Stimulated activated CD4-positive, alpha-beta T cell treated with anti-CD3 and anti-CD28 coated beads, Interleukin-4, amount 100 ng/mL, for 24 hours (primary cell): ENCODE data around the gene CSF1.
A peak's percentile ranks its signal among the peaks of the same experiment; 100 is the strongest.

Experiments used
- DNase-seq: peaks from one replicate; pipeline ENCODE4 v3.0.0-alpha.2; 2020

The CSF1 gene

DNA sequence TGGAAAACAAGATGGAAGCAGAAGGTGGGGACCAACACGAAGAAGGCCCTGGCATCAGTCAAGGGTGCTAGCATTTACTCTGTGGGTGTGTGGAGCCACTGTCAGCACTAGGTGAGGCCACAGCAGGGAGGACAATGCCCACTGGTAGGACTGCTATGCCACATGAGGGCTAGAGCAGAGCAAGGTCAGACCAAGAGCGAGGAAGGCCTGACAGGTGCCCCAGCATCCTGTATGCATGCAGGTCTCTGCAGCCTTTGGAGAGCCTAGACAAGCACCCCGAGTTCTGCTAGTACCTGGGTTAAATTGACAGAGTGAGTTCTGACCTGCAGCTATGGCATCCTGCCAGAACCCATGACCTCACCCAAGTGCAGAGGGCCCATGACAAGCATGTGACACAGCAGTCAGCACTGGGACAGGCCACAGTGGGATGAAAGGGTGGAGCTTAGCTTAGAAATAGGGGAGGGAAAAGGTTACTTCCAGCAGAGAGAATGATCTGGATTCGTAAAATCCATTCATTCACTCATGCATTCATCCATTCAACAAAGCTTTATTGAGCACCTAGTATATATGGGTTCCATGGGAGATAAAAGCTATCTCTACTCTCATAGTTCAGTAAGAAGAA, 9.0 kb upstream of the CSF1 start:
- DNase-seq: no peak

DNA sequence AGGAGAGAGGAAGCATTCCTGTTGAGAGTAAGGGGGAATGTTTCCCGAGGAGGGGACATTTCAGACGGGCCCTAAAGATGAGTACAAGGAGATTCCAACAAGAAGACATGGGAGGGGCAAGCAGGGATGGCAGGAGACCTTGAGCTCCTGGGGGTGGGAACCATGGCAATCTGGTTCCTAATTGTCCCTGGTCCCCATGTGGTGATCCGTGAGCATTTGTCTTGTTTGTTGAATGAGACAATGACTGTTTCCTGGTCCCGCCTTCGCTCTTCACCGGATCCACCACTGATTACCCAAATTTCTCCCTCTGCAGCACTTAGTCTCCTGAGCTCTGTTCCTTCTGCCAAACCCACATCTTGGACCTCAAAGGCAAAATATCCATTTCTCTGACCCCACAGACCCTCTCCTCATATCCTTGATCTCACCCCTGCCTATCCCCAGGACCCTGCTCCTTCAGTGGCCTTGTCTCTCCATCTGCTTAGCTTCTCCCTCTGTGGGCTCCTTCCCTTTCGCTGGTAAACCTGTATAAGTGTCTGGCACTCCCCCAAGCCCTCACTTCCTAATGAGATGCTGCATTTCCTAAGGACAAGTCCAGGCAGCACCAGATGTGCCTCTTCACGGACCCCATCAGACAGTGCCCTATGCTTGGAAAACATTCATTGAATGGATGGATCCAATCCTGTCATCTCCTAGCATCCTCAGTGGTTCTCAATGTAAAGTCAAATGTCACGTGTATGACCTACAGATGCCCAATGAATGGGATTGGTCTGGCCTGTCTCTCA, 8.3 kb upstream of the CSF1 start:
- DNase-seq: no peak

DNA sequence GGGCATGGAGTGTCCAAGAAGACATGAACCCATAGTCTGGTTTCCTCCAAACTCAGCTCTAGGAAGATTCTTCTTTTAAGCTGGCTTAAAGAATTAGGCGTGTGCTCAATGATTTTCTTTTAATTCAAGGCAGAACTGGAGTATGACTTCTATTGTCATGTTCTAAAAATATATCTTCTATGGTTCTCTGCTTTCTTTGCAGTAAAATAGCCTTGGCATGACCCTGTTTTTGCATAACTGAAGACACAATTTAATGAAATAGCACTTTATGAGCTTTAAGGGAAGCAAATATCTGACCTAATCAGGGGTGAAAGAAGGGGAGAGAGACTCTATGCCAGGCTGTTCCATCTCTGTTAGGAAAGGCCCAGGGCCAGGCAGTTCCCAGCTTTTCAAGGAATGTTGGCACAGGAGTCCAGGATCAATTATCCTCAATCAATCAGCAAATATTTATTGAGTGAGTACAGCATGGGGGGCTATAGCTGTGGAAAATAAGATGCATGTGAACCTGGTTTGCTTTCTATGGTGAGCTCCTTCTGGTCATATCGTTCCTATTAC, 7.2 kb upstream of the CSF1 start:
- DNase-seq: no peak

DNA sequence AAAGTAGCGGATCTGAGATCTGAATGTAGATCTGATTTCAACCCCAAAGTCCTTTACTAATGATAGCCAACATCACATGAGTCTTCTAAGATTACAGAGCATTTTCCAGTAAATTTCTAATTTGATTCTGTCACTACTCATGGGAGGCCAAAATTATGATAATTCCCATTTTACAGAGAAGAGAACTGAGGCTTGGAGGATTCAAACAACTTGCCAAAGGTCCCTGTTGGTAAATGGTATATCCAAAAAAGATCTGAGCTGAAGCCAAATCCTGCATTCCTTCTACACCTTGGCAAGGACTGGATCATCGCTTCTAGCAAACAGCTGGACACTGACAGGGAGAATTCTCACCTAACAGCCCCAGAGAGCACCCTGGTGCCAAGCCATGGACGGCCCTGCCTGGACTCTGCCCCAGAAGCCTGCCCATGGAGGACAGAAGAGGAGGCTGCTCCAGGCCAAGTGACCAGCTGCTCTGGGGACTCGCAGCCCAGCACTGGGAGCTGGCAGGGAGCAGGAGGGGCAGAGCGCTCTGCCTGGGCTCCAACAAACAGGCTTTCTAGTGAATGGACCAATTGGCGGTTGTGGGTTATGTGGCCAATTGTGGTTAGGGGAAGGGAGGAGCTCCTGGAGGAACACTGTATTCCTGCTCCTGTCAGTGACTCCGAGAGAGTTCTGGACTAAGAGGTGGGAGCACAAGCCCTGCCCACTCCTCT, 6.4 kb upstream of the CSF1 start:
- DNase-seq: no peak

DNA sequence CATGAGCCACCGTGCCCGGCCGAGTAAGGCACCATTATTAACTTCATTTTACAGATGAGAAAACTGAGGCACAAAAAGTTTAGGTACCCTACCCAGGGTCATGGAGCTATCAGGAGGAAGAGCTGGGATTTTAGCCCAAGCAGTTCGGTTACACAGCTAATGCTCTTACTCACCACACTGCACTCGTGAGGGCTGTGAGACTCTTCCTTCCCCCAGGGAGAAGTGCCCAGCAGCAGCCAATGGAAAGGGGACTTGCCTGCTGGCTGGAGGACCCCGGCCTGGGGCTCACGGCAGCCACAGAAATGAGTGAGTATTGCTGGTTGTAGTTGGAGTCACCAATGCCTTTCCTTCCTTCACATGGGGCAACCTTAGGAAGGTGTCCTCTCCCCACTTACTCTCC, 5.2 kb upstream of the CSF1 start:
- no peak for DNase-seq

DNA sequence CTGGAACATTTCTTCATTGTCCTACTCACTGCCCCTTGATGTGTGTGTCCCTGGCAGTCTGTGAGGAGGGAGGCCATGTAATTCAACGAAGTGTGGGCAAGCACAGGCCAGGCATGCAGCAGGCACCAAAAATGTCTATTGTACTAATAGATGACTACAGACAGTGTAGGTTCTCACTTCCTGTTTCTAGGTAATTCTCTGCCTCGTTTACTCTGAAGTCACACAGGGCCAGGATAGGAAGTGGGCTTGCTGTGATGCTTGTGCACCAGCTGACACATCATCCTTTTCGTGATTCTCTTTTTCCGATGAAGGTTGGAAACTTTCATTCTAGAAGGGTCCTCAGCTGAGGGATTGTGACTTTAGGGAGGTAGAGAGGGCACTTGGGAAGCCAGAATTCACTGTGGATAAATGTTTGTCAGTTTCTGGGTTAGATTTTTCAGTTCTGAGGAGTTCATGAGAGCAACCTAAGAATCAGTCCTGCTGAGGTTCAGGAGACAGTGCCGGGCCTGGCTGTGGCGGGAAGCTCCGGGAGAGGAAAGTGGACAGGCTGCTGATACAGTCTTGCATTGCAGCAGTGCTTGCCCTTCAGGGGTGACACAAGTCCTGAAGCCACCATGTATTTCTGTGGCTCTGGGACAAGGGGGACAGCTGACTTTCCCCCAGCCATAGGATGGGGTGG, 4.3 kb upstream of the CSF1 start:
- DNase-seq: peak; percentile 65

DNA sequence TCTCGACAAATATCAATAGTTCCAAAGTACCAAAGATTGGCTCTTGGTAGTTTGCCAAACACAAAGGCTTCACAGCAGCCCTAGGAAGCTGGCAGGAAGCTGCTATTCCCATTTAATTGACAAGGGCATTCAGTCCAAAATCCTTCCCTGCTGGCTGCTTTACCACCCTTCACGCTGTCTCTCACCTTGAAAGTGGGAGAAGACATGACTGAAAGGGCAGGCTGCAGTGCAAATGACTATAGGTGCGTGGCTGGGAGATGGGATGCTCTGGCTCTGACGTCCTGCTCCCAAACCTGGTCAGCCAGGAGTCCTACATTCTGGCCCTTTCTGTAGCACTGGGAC, 3.8 kb upstream of the CSF1 start:
- DNase-seq: no peak

DNA sequence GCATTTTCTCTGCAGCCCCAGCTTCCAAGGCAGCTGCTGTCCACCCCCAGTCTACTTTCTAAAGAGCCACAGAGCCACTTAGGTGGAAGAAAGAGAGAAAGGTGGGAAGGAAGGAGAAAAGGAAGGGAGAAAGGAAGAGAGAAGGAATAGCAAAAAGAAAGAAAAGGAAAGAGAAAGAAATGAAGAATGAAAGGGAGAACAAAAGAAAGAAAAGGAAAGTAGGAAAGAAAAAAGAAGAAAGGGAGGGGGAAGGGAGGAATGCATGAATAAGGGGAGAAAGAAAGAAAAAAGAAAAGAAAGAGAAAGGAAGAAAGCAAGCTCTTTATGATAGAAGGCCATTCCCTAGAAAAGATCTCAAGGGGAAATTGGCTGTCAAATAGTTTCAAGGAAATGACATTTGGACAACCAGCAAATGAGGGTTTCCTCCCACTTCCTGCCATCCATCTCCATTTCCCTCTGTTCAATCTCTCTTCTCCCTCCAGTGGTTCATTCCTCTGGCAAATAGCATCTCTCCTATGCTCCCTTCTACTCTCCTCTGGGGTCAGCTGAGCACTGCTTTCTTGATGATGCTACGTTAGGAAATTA, 3.4 kb upstream of the CSF1 start:
- no peak for DNase-seq

DNA sequence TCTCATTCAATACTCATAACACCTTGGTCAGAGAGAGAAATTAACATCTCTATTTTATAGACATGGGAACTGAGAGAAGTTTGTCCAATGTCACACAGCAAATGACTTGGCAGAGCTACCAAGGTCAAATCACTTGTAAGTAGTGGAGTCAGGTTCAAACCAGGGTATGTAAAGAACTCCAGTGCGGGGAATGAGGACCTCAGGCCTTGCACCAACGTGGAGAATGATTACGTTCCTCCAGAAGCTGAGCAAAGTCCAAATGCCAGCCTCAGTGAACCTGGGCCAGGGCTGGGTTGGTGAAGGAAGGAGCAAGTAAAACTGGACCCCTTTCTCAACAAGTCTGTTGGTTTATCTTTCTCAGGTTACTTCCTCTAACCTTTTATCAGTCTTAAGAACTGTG, 1.8 kb upstream of the CSF1 start:
- no peak for DNase-seq

DNA sequence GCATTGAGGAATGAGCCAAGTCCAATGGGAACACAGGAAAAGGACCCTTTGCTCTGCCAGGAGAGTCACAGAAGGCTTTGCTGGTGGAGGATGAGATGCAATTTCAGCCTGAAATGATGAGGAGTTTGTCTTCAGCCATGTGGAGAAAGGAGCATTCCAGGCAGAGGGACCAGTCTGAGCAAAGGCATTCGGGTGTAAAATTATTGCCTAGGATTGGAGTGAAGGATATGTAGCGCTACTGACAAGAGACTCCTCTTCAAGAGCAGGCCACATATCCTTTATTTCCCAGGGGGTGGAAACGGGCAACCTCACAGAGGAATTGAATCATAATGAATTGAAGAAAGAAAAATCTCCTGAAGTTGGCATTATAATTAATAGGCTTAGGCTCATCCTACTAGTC, 1.1 kb upstream of the CSF1 start:
- DNase-seq: no peak

DNA sequence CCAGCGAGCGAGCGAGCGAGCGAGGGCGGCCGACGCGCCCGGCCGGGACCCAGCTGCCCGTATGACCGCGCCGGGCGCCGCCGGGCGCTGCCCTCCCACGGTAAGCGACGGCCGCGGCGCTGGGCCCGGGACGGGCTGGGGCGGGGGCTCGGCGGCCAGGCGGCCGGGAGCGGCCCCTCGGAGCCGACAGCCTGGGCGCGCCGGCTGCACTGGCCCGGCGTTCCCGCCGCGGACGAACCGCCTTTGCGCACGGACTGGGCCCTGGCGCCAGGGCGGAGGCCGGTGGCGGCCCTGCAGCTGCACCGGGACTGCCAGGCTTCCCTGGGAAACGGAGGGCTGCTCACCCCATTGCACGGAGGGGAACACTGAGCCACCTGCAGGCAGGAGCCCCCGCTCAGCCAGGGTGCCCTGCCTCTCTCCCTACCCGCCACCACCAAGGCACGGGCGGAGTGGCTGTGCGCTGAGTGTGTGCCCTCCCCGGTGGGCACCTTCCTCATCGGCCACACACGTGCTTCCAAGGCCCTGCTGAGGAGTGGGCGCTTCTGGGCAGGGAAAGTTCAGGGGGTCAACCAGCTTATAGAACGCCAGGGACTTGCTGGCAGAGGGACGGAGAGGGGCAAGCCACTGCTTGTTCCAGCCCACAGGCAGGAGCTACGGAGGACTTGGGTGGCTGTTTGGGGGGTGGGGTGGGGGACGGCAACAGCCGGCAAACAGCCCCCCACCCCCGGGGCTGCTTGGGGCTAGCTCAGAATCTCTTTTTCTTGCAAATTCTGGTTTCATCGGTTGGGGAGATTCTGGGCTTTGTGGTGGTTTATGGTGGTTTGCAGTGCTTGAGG, 532 bp downstream of the CSF1 start:
- DNase-seq: no peak

DNA sequence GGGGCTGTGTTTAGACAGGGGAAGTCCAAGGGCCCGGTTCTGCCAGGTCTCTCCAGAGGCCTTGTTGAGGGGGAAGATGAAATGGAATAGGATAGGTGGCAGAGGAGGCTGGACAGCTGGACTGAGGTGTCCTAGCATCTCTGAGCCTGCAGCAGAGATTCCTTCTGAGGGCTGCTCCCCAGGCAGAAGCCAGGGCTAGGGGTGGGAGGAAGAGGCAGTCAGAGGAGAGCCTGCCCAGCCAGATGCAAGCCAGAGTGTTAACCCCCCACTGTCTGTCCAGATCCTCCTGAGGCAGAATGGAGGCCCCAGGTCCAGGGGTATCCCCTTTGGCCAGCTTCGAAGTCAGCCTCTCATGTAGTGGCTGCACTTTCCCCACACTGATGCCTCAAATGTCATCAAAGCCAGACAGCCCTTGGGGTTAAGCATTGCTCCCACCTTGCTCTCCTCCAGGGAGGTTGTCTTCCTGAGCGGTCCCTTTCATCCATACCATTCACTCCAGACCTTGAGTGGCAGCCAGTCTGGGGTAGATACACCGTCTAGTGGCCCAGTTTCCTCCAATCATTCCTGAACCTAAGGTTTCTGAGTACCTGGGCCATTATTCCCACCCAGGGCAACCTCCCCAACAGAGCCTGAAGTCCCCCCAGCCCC, 1.7 kb downstream of the CSF1 start:
- DNase-seq: no peak

DNA sequence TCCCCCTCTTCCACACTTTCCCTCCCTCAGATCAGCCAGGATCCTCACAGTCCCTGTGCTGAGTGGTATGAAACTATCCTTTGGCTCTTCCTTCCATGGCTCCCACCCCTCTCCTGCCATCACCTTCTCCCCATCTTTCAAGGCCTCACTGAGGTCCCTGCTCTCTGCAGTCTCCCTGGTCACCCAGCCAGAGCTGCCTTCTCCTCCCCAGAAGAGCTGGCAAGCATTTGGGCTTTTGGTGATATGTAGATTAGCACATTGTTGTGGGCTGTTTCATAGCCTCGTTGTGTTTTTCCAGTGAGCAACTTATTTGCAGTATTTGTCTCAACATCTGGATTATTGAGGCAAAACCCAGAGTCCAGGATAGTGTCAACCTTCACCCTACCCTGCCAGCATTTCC, 2.2 kb downstream of the CSF1 start:
- no peak for DNase-seq

DNA sequence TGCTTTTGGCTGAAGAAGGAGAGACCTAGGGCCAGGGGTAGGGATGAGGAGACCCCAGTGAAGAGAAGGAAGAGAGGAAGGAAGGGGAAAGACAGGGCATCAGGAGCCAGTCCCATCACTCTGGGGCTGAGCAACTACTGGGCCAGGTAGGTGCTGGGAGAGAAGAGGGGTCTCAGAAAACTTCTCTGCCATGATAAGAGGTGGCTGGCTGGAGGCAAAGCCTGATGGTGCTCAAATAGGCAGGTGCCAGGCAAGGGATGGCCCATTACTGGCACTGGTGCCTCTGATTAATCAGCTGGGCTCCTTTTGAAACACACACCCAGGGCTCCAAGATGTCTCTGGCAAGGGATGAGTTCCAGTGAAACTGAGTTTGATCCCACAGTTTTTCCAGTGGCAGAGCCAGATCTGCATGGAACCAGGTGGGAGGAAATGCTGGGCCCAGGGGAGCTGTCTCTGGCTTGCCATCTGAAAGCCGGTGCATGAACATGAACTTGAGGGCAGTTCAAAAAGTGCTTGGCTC, 2.8 kb downstream of the CSF1 start:
- DNase-seq: no peak

DNA sequence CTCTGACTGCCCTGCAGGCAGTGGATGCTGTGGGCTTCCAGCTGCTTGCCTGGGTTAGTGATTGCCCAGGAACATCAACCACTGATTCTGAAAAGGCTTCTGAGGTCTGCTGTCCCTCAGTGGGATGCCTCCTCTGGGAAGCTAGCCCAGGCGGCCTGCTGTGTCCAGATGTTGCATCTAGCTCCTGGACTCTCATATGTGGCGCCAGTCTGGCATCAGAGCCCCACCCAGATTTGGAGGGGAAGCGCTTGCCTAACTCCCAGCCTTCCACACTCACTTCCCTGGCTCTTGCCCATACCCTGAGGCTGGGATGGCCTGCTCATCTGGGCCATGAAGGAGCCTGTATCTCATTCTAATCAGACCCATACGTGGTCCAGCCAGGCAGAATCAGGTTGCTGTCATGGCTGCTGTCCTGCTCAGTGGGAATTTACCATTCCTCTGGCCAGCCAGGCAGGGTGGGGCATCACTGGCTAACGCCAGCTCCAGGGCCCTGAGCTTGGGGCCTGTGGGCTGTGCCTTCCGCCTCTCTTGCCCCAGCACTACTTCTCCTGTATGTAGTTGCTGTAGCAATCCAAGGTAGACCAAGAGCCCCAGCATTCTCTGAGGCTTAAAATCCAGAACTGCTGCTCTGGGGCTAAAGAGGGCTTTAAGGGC, 4.1 kb downstream of the CSF1 start:
- DNase-seq: no peak

DNA sequence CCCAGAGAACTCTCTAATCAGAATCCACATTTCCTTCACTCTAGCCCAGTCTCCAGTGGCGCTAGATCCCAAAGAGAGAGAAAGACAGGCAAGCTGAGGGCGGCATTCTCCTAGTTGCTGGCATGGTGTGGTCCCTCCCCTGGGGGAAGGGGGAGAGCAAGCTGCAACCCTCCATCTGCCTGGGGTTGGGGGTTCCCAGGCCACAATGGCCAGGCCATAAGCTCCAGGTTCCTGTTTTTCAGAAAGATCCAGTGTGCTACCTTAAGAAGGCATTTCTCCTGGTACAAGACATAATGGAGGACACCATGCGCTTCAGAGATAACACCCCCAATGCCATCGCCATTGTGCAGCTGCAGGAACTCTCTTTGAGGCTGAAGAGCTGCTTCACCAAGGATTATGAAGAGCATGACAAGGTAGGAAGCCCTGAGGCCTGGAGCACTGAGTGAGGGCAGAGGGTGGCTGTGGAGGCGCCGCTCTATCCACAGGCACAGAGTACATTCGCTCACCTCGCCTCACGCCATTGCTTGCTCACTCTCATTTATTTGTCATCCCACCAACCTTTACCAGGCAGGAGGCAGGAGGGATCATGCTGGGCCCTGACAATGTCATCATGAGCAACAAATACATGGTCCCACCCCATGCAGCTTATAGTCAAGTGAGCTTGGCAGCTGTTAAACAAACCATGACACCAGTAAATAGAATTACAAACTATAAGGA, 6.6 kb downstream of the CSF1 start:
- DNase-seq: no peak

DNA sequence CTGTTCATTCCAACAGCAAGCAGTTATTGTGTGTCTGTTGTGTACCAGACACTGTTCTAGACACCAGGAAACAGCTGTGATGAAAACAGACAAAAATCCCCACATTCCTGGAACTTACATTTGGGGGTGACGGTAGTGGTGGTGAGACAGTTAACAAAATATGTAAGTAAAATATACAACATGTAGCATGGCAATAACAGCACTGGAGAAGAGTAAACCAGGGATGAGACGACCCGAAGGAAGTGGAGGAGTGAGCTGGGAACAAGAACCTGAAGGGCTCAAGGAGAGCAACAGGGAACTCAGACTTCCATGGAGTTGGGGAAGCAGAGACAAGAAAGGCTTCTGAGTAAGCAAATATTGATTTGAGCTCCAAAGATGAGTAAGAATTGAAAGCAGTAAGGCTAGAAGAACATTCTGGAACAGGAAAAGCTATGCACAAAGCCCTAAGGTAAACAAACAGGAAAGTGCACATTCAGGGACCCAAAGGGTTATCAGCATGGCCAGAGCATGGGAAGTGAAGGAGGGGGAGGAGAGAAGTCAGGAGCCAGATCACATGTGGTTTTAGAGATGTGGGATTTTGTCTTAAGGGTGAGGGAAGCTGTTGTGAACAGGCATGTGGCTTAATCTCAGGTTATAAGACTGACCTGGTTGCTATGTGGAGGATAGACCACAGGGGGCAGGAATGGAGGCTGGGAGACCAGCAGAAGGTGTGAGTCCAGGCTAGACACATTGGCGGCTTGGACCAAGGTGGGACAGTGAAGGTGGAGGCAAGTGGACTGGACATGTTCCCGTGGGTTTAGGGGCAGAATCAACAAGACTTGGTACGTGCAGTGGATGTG, 7.3 kb downstream of the CSF1 start:
- DNase-seq: no peak

DNA sequence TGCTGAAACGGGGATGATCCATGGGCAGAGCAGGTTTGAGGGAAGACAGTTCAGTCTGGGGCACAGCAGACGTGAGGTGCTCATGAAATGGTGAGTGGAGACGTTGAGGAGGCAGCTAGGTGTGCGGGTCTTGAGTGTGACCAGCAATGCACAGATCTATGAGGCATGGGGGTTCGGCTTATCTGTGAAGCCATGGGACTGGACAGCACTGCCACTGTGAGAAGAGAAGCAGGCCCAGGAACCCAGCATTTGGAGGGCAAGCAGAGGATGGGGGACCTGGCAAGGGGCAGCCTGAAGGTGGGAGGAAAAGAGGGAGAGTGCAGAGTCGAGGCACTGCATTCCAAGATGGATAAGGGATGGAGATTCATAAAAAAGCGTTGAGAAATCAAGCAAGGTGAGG, 8.0 kb downstream of the CSF1 start:
- DNase-seq: no peak

DNA sequence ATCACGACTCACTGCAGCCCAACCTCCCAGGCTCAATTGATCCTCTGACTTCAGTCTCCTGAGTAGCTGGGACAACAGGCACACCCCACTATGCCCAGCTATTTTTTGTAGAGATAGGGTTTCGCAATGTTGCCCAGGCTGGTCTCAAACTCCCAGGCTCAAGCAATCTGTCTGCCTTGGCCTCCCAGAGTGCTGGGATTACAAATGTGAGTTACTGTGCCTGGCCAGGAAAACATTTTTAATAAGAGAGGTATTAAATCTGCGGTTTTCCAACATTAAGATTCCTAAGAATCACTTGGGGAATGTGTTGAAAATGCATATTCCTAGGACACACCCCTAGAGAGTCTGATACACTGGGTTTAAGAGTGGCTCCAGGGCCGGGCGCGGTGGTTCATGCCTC, 8.7 kb downstream of the CSF1 start:
- no peak for DNase-seq
